ENCODE data around the gene AP2S1.
"Not testable (repeated sequence)": the region's sequence is repeated elsewhere in the genome, so short reads cannot be mapped to it uniquely, and the experiment has no call there.

AP2S1 gene

GRCh38 chr19:46809534-46810272 is 40.9 kb downstream of the AP2S1 start:
- Histone ChIP-seq H3K27ac (ENCODE audit: low read depth, low read length) (no peak overlapping the region), H3K27me3 (ENCODE audit: control insufficient read depth in 1 of 2, insufficient read depth in 2 of 2, low read length in 2 of 2) (no peaks in the 10 kb centered on the region), H3K4me1 (ENCODE audit: control insufficient read depth in 1 of 2, insufficient read depth in 2 of 2, low read length in 2 of 2) (no peaks in the 10 kb centered on the region), H3K9me3 (ENCODE audit: control insufficient read depth in 1 of 2, low read length in 2 of 2) (no peaks in the 10 kb centered on the region), H3K36me3 (ENCODE audit: control insufficient read depth in 1 of 2, insufficient read depth in 2 of 2, low read length in 2 of 2) (no peaks in the 10 kb centered on the region), H3K9ac (ENCODE audit: low read depth in 1 of 2, low read length in 2 of 2) (no peak overlapping the region), H3K4me3 (ENCODE audit: low read depth in 1 of 2, low read length in 2 of 2) (no peak overlapping the region)

- H3K9ac ChIP-seq (ENCODE audit: low read depth in 1 of 2, low read length in 2 of 2), result no peak overlapping the region
Measured at GRCh38 chr19:46806656-46807055, 44.0 kb downstream of the AP2S1 start.

DNA sequence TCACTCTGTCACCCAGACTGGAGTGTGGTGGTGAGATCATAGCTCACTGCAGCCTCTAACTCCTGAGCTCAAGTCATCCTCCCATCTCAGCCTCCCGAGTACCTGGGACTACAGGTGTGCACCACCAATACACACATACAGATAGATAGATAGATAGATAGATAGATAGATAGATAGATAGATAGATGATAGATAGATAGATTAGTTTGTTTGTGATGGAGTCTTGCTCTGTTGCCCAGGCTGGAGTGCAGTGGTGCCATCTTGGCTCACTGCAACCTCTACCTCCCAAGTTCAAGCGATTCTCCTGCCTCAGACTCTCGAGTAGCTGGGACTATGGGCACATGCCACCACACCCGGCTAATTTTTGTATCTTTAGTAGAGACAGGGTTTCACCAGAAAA is 46.2 kb downstream of the AP2S1 start:
- H3K4me3 ChIP-seq (ENCODE audit: low read depth in 1 of 2, low read length in 2 of 2); H3K27me3 ChIP-seq (ENCODE audit: control insufficient read depth in 1 of 2, insufficient read depth in 2 of 2, low read length in 2 of 2); H3K9ac ChIP-seq (ENCODE audit: low read depth in 1 of 2, low read length in 2 of 2); H3K36me3 ChIP-seq (ENCODE audit: control insufficient read depth in 1 of 2, insufficient read depth in 2 of 2, low read length in 2 of 2); H3K9me3 ChIP-seq (ENCODE audit: control insufficient read depth in 1 of 2, low read length in 2 of 2); H3K4me1 ChIP-seq (ENCODE audit: control insufficient read depth in 1 of 2, insufficient read depth in 2 of 2, low read length in 2 of 2); H3K27ac ChIP-seq (ENCODE audit: low read depth, low read length): not testable (repeated sequence)

More at GRCh38 chr19:46806656-46807055, 44.0 kb downstream of the AP2S1 start:
- Histone ChIP-seq H3K4me3 (ENCODE audit: low read depth in 1 of 2, low read length in 2 of 2) (no peak overlapping the region), H3K27ac (ENCODE audit: low read depth, low read length) (no peak overlapping the region), H3K9me3 (ENCODE audit: control insufficient read depth in 1 of 2, low read length in 2 of 2) (no peaks in the 10 kb centered on the region), H3K36me3 (ENCODE audit: control insufficient read depth in 1 of 2, insufficient read depth in 2 of 2, low read length in 2 of 2) (no peaks in the 10 kb centered on the region), H3K27me3 (ENCODE audit: control insufficient read depth in 1 of 2, insufficient read depth in 2 of 2, low read length in 2 of 2) (no peaks in the 10 kb centered on the region), H3K4me1 (ENCODE audit: control insufficient read depth in 1 of 2, insufficient read depth in 2 of 2, low read length in 2 of 2) (no peaks in the 10 kb centered on the region)

GRCh38 chr19:46803555-46803954 is 47.1 kb downstream of the AP2S1 start:
- Histone ChIP-seq H3K27me3 (ENCODE audit: control insufficient read depth in 1 of 2, insufficient read depth in 2 of 2, low read length in 2 of 2) (no peaks in the 10 kb centered on the region), H3K4me1 (ENCODE audit: control insufficient read depth in 1 of 2, insufficient read depth in 2 of 2, low read length in 2 of 2) (no peaks in the 10 kb centered on the region), H3K27ac (ENCODE audit: low read depth, low read length) (peak overlapping the region; percentile 32), H3K9ac (ENCODE audit: low read depth in 1 of 2, low read length in 2 of 2) (no peak overlapping the region), H3K9me3 (ENCODE audit: control insufficient read depth in 1 of 2, low read length in 2 of 2) (no peaks in the 10 kb centered on the region), H3K4me3 (ENCODE audit: low read depth in 1 of 2, low read length in 2 of 2) (no peak overlapping the region), H3K36me3 (ENCODE audit: control insufficient read depth in 1 of 2, insufficient read depth in 2 of 2, low read length in 2 of 2) (no peaks in the 10 kb centered on the region)

DNA sequence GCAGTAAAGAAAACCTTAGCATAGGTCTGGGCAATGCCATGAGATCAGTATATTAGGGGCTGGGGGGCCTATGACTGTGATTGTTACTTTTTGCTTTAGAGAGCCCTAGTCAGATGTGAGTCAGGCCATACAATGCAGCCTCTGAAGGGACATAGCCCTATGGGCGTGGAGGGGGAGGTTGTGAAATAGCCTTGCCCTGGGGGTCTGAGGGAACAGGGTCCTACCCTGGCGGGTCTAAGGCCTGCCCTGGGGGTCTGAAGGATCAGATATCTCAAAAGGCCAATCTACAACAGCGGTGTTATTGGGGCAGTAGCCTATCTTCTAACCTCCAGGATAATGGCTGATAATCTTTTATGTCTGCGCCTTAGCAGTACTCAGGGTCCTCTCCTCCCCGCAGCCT is 48.5 kb downstream of the AP2S1 start:
- no peaks in the 10 kb centered on the region for H3K4me1 ChIP-seq (ENCODE audit: control insufficient read depth in 1 of 2, insufficient read depth in 2 of 2, low read length in 2 of 2)
- H3K9ac ChIP-seq (ENCODE audit: low read depth in 1 of 2, low read length in 2 of 2), result no peak overlapping the region
- no peaks in the 10 kb centered on the region for H3K27me3 ChIP-seq (ENCODE audit: control insufficient read depth in 1 of 2, insufficient read depth in 2 of 2, low read length in 2 of 2)
- no peak overlapping the region for H3K4me3 ChIP-seq (ENCODE audit: low read depth in 1 of 2, low read length in 2 of 2)
- no peaks in the 10 kb centered on the region for H3K36me3 ChIP-seq (ENCODE audit: control insufficient read depth in 1 of 2, insufficient read depth in 2 of 2, low read length in 2 of 2)
- no peaks in the 10 kb centered on the region for H3K9me3 ChIP-seq (ENCODE audit: control insufficient read depth in 1 of 2, low read length in 2 of 2)
- no peak overlapping the region for H3K27ac ChIP-seq (ENCODE audit: low read depth, low read length)

DNA sequence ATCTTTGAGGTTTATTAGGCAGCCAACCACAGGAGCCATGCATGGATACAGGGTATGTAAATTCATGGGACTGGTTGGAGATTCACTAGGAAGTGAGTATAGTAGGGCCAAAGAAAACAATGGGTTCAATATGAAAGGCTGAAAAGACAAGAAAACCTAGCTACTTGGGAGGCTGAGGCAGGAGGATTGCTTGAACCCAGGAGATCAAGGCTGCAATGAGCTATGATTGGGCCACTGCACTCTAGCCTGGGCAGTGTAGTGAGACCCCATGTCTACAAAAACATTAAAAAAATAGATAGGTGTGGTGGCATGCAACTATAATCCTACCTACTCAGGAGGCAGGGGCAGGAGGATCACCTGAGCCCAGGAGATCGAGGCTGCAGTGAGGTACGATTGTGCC is 51.9 kb downstream of the AP2S1 start:
- Histone ChIP-seq H3K9me3 (ENCODE audit: control insufficient read depth in 1 of 2, low read length in 2 of 2) (no peaks in the 10 kb centered on the region), H3K27ac (ENCODE audit: low read depth, low read length) (no peak overlapping the region), H3K4me1 (ENCODE audit: control insufficient read depth in 1 of 2, insufficient read depth in 2 of 2, low read length in 2 of 2) (no peaks in the 10 kb centered on the region), H3K36me3 (ENCODE audit: control insufficient read depth in 1 of 2, insufficient read depth in 2 of 2, low read length in 2 of 2) (no peaks in the 10 kb centered on the region), H3K4me3 (ENCODE audit: low read depth in 1 of 2, low read length in 2 of 2) (no peak overlapping the region), H3K27me3 (ENCODE audit: control insufficient read depth in 1 of 2, insufficient read depth in 2 of 2, low read length in 2 of 2) (no peaks in the 10 kb centered on the region), H3K9ac (ENCODE audit: low read depth in 1 of 2, low read length in 2 of 2) (no peak overlapping the region)

DNA sequence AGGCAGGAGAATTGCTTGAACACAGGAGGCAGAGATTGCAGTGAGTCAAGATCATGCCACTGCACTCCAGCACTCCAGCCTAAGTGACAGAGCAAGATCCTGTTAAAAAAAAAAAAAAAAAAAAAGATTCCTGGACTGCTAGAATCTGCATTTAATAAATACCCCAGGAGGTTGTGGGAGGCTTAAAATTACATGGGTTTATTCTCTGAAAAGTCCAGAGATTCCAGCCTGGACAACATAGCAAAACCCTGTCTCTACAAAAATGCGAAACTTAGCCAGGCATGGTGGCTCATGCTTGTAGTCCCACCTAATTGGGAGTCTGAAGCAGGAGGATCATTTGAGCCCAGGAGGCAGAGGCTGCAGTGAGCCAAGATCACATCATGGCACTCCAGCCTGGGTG is 52.8 kb downstream of the AP2S1 start:
- no peaks in the 10 kb centered on the region for H3K4me1 ChIP-seq (ENCODE audit: control insufficient read depth in 1 of 2, insufficient read depth in 2 of 2, low read length in 2 of 2)
- H3K9me3 ChIP-seq (ENCODE audit: control insufficient read depth in 1 of 2, low read length in 2 of 2), result no peaks in the 10 kb centered on the region
- no peaks in the 10 kb centered on the region for H3K27me3 ChIP-seq (ENCODE audit: control insufficient read depth in 1 of 2, insufficient read depth in 2 of 2, low read length in 2 of 2)
- no peak overlapping the region for H3K9ac ChIP-seq (ENCODE audit: low read depth in 1 of 2, low read length in 2 of 2)
- no peaks in the 10 kb centered on the region for H3K36me3 ChIP-seq (ENCODE audit: control insufficient read depth in 1 of 2, insufficient read depth in 2 of 2, low read length in 2 of 2)
- H3K4me3 ChIP-seq (ENCODE audit: low read depth in 1 of 2, low read length in 2 of 2), result no peak overlapping the region
- H3K27ac ChIP-seq (ENCODE audit: low read depth, low read length), result no peak overlapping the region

- Histone ChIP-seq H3K36me3 (ENCODE audit: control insufficient read depth in 1 of 2, insufficient read depth in 2 of 2, low read length in 2 of 2) (no peaks in the 10 kb centered on the region), H3K9me3 (ENCODE audit: control insufficient read depth in 1 of 2, low read length in 2 of 2) (no peaks in the 10 kb centered on the region), H3K4me3 (ENCODE audit: low read depth in 1 of 2, low read length in 2 of 2) (no peak overlapping the region), H3K9ac (ENCODE audit: low read depth in 1 of 2, low read length in 2 of 2) (no peak overlapping the region), H3K27me3 (ENCODE audit: control insufficient read depth in 1 of 2, insufficient read depth in 2 of 2, low read length in 2 of 2) (no peaks in the 10 kb centered on the region), H3K27ac (ENCODE audit: low read depth, low read length) (no peak overlapping the region), H3K4me1 (ENCODE audit: control insufficient read depth in 1 of 2, insufficient read depth in 2 of 2, low read length in 2 of 2) (peaks cover 0 to 6% of the 10 kb centered on the region in 2 donors)
Measured at GRCh38 chr19:46791944-46792343, 58.7 kb downstream of the AP2S1 start.

GRCh38 chr19:46789371-46789770 is 61.3 kb downstream of the AP2S1 start:
- Histone ChIP-seq H3K27me3 (ENCODE audit: control insufficient read depth in 1 of 2, insufficient read depth in 2 of 2, low read length in 2 of 2) (no peaks in the 10 kb centered on the region), H3K27ac (ENCODE audit: low read depth, low read length) (no peak overlapping the region), H3K9ac (ENCODE audit: low read depth in 1 of 2, low read length in 2 of 2) (no peak overlapping the region), H3K4me3 (ENCODE audit: low read depth in 1 of 2, low read length in 2 of 2) (no peak overlapping the region), H3K36me3 (ENCODE audit: control insufficient read depth in 1 of 2, insufficient read depth in 2 of 2, low read length in 2 of 2) (no peaks in the 10 kb centered on the region), H3K9me3 (ENCODE audit: control insufficient read depth in 1 of 2, low read length in 2 of 2) (no peaks in the 10 kb centered on the region), H3K4me1 (ENCODE audit: control insufficient read depth in 1 of 2, insufficient read depth in 2 of 2, low read length in 2 of 2) (peaks cover 12 to 29% of the 10 kb centered on the region in 2 donors)

GRCh38 chr19:46788968-46789338 is 61.7 kb downstream of the AP2S1 start:
- Histone ChIP-seq H3K4me3 (ENCODE audit: low read depth in 1 of 2, low read length in 2 of 2) (no peak overlapping the region), H3K4me1 (ENCODE audit: control insufficient read depth in 1 of 2, insufficient read depth in 2 of 2, low read length in 2 of 2) (peaks cover 17 to 33% of the 10 kb centered on the region in 2 donors), H3K27me3 (ENCODE audit: control insufficient read depth in 1 of 2, insufficient read depth in 2 of 2, low read length in 2 of 2) (no peaks in the 10 kb centered on the region), H3K9me3 (ENCODE audit: control insufficient read depth in 1 of 2, low read length in 2 of 2) (no peaks in the 10 kb centered on the region), H3K9ac (ENCODE audit: low read depth in 1 of 2, low read length in 2 of 2) (no peak overlapping the region), H3K27ac (ENCODE audit: low read depth, low read length) (no peak overlapping the region), H3K36me3 (ENCODE audit: control insufficient read depth in 1 of 2, insufficient read depth in 2 of 2, low read length in 2 of 2) (no peaks in the 10 kb centered on the region)

Measured in duodenal mucosa (tissue), 2 donors.